Putamen (tissue), 1 donor: ENCODE results near the gene MCUR1.
A peak's percentile ranks its signal among the peaks of the same experiment; 100 is the strongest.
"Not testable (repeated sequence)": the region's sequence is repeated elsewhere in the genome, so short reads cannot be mapped to it uniquely, and the experiment has no call there.

Source experiments
- DNase-seq: peaks from one replicate; pipeline ENCODE4 v3.0.0-alpha.2; 2016; ENCODE audit warnings: low spot score

MCUR1 gene

GRCh38 chr6:13814176-13814937, at the start of gene MCUR1:
MCUR1 (minus strand) TSS chr6:13814557; CDS start chr6:13814429, 128 bp downstream.
- peak; percentile 90 for DNase-seq

GRCh38 chr6:13863699-13864155, 49.4 kb upstream of the MCUR1 start:
- DNase-seq = no peak

- not testable (repeated sequence) for DNase-seq
These were observed 46.3 kb upstream of the MCUR1 start for GRCh38 chr6:13860556-13861185.

GRCh38 chr6:13859871-13860555, 45.7 kb upstream of the MCUR1 start:
- no peak for DNase-seq

- no peak for DNase-seq
These were observed 40.4 kb upstream of the MCUR1 start for GRCh38 chr6:13854716-13855250.

- DNase-seq = no peak
These were observed 39.5 kb upstream of the MCUR1 start for GRCh38 chr6:13853871-13854270.

- no peak for DNase-seq
These were observed 37.4 kb upstream of the MCUR1 start for GRCh38 chr6:13851803-13852202.

- no peak for DNase-seq
These were observed 37.0 kb upstream of the MCUR1 start for GRCh38 chr6:13851330-13851729.

- DNase-seq = not testable (repeated sequence)
These were observed 36.3 kb upstream of the MCUR1 start for GRCh38 chr6:13850690-13851089.

GRCh38 chr6:13848522-13849150, 34.3 kb upstream of the MCUR1 start:
- DNase-seq = no peak

GRCh38 chr6:13847326-13848050, 33.1 kb upstream of the MCUR1 start:
- peak; percentile 16 for DNase-seq

- DNase-seq = no peak
These were observed 32.5 kb upstream of the MCUR1 start for GRCh38 chr6:13846841-13847240.

GRCh38 chr6:13841936-13842335, 27.6 kb upstream of the MCUR1 start:
- DNase-seq = no peak

- no peak for DNase-seq
These were observed 24.3 kb upstream of the MCUR1 start for GRCh38 chr6:13838616-13839015.

- no peak for DNase-seq
These were observed 21.8 kb upstream of the MCUR1 start for GRCh38 chr6:13836170-13836569.

- no peak for DNase-seq
These were observed 20.4 kb upstream of the MCUR1 start for GRCh38 chr6:13834790-13835189.

- not testable (repeated sequence) for DNase-seq
These were observed 19.7 kb upstream of the MCUR1 start for GRCh38 chr6:13834018-13834417.

GRCh38 chr6:13832778-13833177, 18.4 kb upstream of the MCUR1 start:
- DNase-seq = no peak

GRCh38 chr6:13831615-13832014, 17.3 kb upstream of the MCUR1 start:
- no peak for DNase-seq

- DNase-seq = no peak
These were observed 16.4 kb upstream of the MCUR1 start for GRCh38 chr6:13830803-13831202.

- DNase-seq = not testable (repeated sequence)
These were observed 15.1 kb upstream of the MCUR1 start for GRCh38 chr6:13829419-13829818.
